ENCODE data around the gene STK33.

GRCh38 chr11:8363921-8364320 lies 230.1 kb downstream of the STK33 start:
- no peak for TF ChIP-seq CTCF (IDR thresholded peaks at IDR 0.05; ENCODE audit: low read length)
- no peak for TF ChIP-seq EZH2phosphoT487 (IDR thresholded peaks at IDR 0.05; ENCODE audit: low read length)
- no peak for TF ChIP-seq EZH2 (optimal IDR thresholded peaks at IDR 0.05; ENCODE audit: low read depth, low read length)
